WTC11 (cell line): Measurements from ENCODE around the gene AKAP14. TPM values are rescaled to one million over a fixed set of nuclear protein-coding genes. Genes with fewer than 3 reads are reported as not detected.

Experiments
- ATAC-seq: fragments of 200-7000 bp; cut with Tn5 transposase; 2 replicates; pipeline ENCODE4 v1.10.0; 2021; ENCODE audit warnings: mild to moderate bottlenecking, moderate library complexity
- CTCF ChIA-PET: fragments of 300-600 bp; sonication (Branson Sonifier 250); formaldehyde crosslinking; loops from one replicate; lab custom pipeline; 2021; ENCODE audit warnings: antibody characterized with exemption; lab: Charles Lee
- POLR2A ChIA-PET: fragments of 350-600 bp; sonication (Branson Sonifier 250); formaldehyde crosslinking; loops from one replicate; lab custom pipeline; 2021; ENCODE audit warnings: antibody characterized with exemption; lab: Charles Lee
- DNase-seq: peaks from one replicate; pipeline ENCODE4 v3.0.0; 2021; ENCODE audit warnings: low spot score
- H3K27ac Mint-ChIP-seq: 2 replicates; pipeline ENCODE4 v1.8.0; 2021; ENCODE audit warnings: mixed read lengths
- H3K27me3 Mint-ChIP-seq: 2 replicates; pipeline ENCODE4 v1.8.0; 2021; ENCODE audit warnings: low read depth, mild to moderate bottlenecking, moderate library complexity, mixed read lengths
- H3K36me3 Mint-ChIP-seq: 2 replicates; pipeline ENCODE4 v1.8.0; 2021; ENCODE audit warnings: mixed read lengths
- H3K4me1 Mint-ChIP-seq: 2 replicates; pipeline ENCODE4 v1.8.0; 2022; ENCODE audit warnings: mixed read lengths
- H3K4me3 Mint-ChIP-seq: 2 replicates; pipeline ENCODE4 v1.8.0; 2021; ENCODE audit warnings: mild to moderate bottlenecking, moderate library complexity, mixed read lengths
- H3K9me3 Mint-ChIP-seq: 2 replicates; pipeline ENCODE4 v1.8.0; 2021; ENCODE audit warnings: mixed read lengths
- ELF4 ChIP-seq: sonication (generic); formaldehyde crosslinking; IDR thresholded peaks from 2 replicates; pipeline ENCODE4 v1.8.1; 2022; ENCODE audit warnings: low read depth, mild to moderate bottlenecking, moderate library complexity, missing genetic modification reagents
- ETV6 ChIP-seq: sonication (generic); formaldehyde crosslinking; IDR thresholded peaks from 2 replicates; pipeline ENCODE4 v1.8.1; 2022; ENCODE audit warnings: mild to moderate bottlenecking, missing genetic modification reagents
- JAZF1 ChIP-seq: fragments of 250-450 bp; sonication (Bioruptor Pico); IDR thresholded peaks from 2 replicates; pipeline ENCODE4 v1.9.0; 2021; ENCODE audit warnings: moderate library complexity, mild to moderate bottlenecking, inconsistent platforms
- KAT7 ChIP-seq: sonication (generic); formaldehyde crosslinking; IDR thresholded peaks from 2 replicates; pipeline ENCODE4 v1.8.1; 2023; ENCODE audit warnings: missing genetic modification reagents, mild to moderate bottlenecking, borderline replicate concordance
- NFYB ChIP-seq: sonication (generic); formaldehyde crosslinking; conservative IDR thresholded peaks from 2 replicates; pipeline ENCODE4 v1.8.0; 2022; ENCODE audit warnings: low read depth, missing genetic modification reagents
- ZBTB21 ChIP-seq: sonication (generic); formaldehyde crosslinking; IDR thresholded peaks from 2 replicates; pipeline ENCODE4 v1.8.1; 2023; ENCODE audit warnings: mild to moderate bottlenecking, missing genetic modification reagents, borderline replicate concordance
- ZNF121 ChIP-seq: sonication (generic); formaldehyde crosslinking; IDR thresholded peaks from 2 replicates; pipeline ENCODE4 v1.8.0; 2023; ENCODE audit warnings: missing genetic modification reagents
- total RNA-seq: library from RNA; stranded (reverse); gene quantifications from 3 replicates; pipeline ENCODE4 v1.2.3, GENCODE V29; 2021
- TF ChIP-seq, protein P1 (sequence below): sonication (generic); formaldehyde crosslinking; IDR thresholded peaks from 2 replicates; pipeline ENCODE4 v1.8.0; 2022; ENCODE audit warnings: mild to moderate bottlenecking, missing genetic modification reagents
- TF ChIP-seq, protein P2 (sequence below): sonication (generic); formaldehyde crosslinking; IDR thresholded peaks from 2 replicates; pipeline ENCODE4 v1.8.0; 2022; ENCODE audit warnings: mild to moderate bottlenecking, missing genetic modification reagents
- TF ChIP-seq, protein P3 (sequence below): fragments of 250-450 bp; sonication (Bioruptor Pico); IDR thresholded peaks from 2 replicates; pipeline ENCODE4 v1.8.0; 2021; ENCODE audit warnings: mild to moderate bottlenecking
- TF ChIP-seq, protein P4 (sequence below): sonication (generic); formaldehyde crosslinking; IDR thresholded peaks from 2 replicates; pipeline ENCODE4 v1.8.0; 2022; ENCODE audit warnings: missing genetic modification reagents
- TF ChIP-seq, protein P5 (sequence below): sonication (generic); formaldehyde crosslinking; IDR thresholded peaks from 2 replicates; pipeline ENCODE4 v1.8.1; 2023; ENCODE audit warnings: mild to moderate bottlenecking, moderate library complexity, missing genetic modification reagents
- TF ChIP-seq, protein P6 (sequence below): sonication (generic); formaldehyde crosslinking; IDR thresholded peaks from 2 replicates; pipeline ENCODE4 v1.8.1; 2022; ENCODE audit warnings: missing genetic modification reagents, borderline replicate concordance
- TF ChIP-seq, protein P7 (sequence below): fragments of 250-450 bp; sonication (Bioruptor Pico); IDR thresholded peaks from 2 replicates; pipeline ENCODE4 v2.1.2; 2022; ENCODE audit warnings: mild to moderate bottlenecking, moderate library complexity
- TF ChIP-seq, protein P8 (sequence below): sonication (generic); formaldehyde crosslinking; IDR thresholded peaks from 2 replicates; pipeline ENCODE4 v1.8.0; 2023; ENCODE audit warnings: missing genetic modification reagents, mild to moderate bottlenecking, borderline replicate concordance

Gene AKAP14
- total RNA-seq, 1 experiment from 2014 or later, result not detected

DNA sequence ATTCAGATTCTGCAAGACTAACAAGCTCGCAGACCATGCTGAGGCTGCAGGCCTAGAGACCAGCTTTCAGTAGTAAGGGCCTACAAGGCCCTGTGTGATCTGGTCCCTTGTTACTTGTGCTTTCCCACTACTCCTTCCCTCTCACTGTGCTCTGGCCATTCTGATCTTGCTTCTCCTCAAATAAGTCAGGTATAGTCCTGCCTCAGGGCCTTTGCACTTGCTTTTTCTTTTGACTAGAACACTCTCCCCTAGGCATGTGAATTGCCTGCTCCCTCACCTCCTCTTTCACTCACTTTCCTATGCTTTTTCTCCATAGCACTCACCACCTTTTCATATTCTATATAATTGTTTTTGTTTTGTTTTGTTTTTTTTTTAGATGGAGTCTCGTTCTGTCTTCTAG lies 22.2 kb downstream of the AKAP14 start:
- TF ChIP-seq NFYB (no peak), ZBTB21 (CRISPR knock-in tag) (no peak), ZNF121 (CRISPR knock-in tag) (no peak), ETV6 (CRISPR knock-in tag) (no peak), KAT7 (CRISPR knock-in tag) (no peak), JAZF1 (no peak), ELF4 (no peak)
- TF ChIP-seq, protein P1, sequence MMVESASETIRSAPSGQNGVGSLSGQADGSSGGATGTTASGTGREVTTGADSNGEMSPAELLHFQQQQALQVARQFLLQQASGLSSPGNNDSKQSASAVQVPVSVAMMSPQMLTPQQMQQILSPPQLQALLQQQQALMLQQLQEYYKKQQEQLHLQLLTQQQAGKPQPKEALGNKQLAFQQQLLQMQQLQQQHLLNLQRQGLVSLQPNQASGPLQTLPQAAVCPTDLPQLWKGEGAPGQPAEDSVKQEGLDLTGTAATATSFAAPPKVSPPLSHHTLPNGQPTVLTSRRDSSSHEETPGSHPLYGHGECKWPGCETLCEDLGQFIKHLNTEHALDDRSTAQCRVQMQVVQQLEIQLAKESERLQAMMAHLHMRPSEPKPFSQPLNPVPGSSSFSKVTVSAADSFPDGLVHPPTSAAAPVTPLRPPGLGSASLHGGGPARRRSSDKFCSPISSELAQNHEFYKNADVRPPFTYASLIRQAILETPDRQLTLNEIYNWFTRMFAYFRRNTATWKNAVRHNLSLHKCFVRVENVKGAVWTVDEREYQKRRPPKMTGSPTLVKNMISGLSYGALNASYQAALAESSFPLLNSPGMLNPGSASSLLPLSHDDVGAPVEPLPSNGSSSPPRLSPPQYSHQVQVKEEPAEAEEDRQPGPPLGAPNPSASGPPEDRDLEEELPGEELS (CRISPR knock-in tag), result no peak
- TF ChIP-seq, protein P2, sequence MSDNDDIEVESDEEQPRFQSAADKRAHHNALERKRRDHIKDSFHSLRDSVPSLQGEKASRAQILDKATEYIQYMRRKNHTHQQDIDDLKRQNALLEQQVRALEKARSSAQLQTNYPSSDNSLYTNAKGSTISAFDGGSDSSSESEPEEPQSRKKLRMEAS, result no peak
- TF ChIP-seq, protein P3, sequence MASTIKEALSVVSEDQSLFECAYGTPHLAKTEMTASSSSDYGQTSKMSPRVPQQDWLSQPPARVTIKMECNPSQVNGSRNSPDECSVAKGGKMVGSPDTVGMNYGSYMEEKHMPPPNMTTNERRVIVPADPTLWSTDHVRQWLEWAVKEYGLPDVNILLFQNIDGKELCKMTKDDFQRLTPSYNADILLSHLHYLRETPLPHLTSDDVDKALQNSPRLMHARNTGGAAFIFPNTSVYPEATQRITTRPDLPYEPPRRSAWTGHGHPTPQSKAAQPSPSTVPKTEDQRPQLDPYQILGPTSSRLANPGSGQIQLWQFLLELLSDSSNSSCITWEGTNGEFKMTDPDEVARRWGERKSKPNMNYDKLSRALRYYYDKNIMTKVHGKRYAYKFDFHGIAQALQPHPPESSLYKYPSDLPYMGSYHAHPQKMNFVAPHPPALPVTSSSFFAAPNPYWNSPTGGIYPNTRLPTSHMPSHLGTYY (CRISPR knock-in tag), result no peak
- TF ChIP-seq, protein P4, sequence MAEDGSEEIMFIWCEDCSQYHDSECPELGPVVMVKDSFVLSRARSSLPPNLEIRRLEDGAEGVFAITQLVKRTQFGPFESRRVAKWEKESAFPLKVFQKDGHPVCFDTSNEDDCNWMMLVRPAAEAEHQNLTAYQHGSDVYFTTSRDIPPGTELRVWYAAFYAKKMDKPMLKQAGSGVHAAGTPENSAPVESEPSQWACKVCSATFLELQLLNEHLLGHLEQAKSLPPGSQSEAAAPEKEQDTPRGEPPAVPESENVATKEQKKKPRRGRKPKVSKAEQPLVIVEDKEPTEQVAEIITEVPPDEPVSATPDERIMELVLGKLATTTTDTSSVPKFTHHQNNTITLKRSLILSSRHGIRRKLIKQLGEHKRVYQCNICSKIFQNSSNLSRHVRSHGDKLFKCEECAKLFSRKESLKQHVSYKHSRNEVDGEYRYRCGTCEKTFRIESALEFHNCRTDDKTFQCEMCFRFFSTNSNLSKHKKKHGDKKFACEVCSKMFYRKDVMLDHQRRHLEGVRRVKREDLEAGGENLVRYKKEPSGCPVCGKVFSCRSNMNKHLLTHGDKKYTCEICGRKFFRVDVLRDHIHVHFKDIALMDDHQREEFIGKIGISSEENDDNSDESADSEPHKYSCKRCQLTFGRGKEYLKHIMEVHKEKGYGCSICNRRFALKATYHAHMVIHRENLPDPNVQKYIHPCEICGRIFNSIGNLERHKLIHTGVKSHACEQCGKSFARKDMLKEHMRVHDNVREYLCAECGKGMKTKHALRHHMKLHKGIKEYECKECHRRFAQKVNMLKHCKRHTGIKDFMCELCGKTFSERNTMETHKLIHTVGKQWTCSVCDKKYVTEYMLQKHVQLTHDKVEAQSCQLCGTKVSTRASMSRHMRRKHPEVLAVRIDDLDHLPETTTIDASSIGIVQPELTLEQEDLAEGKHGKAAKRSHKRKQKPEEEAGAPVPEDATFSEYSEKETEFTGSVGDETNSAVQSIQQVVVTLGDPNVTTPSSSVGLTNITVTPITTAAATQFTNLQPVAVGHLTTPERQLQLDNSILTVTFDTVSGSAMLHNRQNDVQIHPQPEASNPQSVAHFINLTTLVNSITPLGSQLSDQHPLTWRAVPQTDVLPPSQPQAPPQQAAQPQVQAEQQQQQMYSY (CRISPR knock-in tag), result no peak
- TF ChIP-seq, protein P5, sequence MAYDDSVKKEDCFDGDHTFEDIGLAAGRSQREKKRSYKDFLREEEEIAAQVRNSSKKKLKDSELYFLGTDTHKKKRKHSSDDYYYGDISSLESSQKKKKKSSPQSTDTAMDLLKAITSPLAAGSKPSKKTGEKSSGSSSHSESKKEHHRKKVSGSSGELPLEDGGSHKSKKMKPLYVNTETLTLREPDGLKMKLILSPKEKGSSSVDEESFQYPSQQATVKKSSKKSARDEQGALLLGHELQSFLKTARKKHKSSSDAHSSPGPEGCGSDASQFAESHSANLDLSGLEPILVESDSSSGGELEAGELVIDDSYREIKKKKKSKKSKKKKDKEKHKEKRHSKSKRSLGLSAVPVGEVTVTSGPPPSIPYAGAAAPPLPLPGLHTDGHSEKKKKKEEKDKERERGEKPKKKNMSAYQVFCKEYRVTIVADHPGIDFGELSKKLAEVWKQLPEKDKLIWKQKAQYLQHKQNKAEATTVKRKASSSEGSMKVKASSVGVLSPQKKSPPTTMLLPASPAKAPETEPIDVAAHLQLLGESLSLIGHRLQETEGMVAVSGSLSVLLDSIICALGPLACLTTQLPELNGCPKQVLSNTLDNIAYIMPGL (CRISPR knock-in tag), result no peak
- TF ChIP-seq, protein P6, sequence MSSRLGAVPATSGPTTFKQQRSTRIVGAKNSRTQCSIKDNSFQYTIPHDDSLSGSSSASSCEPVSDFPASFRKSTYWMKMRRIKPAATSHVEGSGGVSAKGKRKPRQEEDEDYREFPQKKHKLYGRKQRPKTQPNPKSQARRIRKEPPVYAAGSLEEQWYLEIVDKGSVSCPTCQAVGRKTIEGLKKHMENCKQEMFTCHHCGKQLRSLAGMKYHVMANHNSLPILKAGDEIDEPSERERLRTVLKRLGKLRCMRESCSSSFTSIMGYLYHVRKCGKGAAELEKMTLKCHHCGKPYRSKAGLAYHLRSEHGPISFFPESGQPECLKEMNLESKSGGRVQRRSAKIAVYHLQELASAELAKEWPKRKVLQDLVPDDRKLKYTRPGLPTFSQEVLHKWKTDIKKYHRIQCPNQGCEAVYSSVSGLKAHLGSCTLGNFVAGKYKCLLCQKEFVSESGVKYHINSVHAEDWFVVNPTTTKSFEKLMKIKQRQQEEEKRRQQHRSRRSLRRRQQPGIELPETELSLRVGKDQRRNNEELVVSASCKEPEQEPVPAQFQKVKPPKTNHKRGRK, result no peak
- TF ChIP-seq, protein P7, sequence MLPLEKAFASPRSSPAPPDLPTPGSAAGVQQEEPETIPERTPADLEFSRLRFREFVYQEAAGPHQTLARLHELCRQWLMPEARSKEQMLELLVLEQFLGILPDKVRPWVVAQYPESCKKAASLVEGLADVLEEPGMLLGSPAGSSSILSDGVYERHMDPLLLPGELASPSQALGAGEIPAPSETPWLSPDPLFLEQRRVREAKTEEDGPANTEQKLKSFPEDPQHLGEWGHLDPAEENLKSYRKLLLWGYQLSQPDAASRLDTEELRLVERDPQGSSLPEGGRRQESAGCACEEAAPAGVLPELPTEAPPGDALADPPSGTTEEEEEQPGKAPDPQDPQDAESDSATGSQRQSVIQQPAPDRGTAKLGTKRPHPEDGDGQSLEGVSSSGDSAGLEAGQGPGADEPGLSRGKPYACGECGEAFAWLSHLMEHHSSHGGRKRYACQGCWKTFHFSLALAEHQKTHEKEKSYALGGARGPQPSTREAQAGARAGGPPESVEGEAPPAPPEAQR (CRISPR knock-in tag), result no peak
- TF ChIP-seq, protein P8, sequence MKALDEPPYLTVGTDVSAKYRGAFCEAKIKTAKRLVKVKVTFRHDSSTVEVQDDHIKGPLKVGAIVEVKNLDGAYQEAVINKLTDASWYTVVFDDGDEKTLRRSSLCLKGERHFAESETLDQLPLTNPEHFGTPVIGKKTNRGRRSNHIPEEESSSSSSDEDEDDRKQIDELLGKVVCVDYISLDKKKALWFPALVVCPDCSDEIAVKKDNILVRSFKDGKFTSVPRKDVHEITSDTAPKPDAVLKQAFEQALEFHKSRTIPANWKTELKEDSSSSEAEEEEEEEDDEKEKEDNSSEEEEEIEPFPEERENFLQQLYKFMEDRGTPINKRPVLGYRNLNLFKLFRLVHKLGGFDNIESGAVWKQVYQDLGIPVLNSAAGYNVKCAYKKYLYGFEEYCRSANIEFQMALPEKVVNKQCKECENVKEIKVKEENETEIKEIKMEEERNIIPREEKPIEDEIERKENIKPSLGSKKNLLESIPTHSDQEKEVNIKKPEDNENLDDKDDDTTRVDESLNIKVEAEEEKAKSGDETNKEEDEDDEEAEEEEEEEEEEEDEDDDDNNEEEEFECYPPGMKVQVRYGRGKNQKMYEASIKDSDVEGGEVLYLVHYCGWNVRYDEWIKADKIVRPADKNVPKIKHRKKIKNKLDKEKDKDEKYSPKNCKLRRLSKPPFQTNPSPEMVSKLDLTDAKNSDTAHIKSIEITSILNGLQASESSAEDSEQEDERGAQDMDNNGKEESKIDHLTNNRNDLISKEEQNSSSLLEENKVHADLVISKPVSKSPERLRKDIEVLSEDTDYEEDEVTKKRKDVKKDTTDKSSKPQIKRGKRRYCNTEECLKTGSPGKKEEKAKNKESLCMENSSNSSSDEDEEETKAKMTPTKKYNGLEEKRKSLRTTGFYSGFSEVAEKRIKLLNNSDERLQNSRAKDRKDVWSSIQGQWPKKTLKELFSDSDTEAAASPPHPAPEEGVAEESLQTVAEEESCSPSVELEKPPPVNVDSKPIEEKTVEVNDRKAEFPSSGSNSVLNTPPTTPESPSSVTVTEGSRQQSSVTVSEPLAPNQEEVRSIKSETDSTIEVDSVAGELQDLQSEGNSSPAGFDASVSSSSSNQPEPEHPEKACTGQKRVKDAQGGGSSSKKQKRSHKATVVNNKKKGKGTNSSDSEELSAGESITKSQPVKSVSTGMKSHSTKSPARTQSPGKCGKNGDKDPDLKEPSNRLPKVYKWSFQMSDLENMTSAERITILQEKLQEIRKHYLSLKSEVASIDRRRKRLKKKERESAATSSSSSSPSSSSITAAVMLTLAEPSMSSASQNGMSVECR, result no peak
- TF ChIP-seq, all 79 proteins: peak for 0
- DNase-seq (no peak), ATAC-seq (no peak)
- H3K36me3 Mint-ChIP-seq, result no peaks in the 10 kb centered on the region
- no peaks in the 10 kb centered on the region for H3K9me3 Mint-ChIP-seq
- H3K4me3 Mint-ChIP-seq, result no peak overlapping the region
- no peak overlapping the region for H3K27ac Mint-ChIP-seq
- no peaks in the 10 kb centered on the region for H3K27me3 Mint-ChIP-seq
- H3K4me1 Mint-ChIP-seq, result no peaks in the 10 kb centered on the region
- ChIA-PET POLR2A (no interaction called here), CTCF (no interaction called here)
